NT2/D1 (cell line): ENCODE measurements around the gene SETD7.

Experiments
- SUZ12 ChIP-seq: IDR thresholded peaks from 2 replicates; pipeline ENCODE4 v1.6.1; 2011; ENCODE audit not compliant: insufficient read length, insufficient read depth; ENCODE audit errors: extremely low read depth
- YY1 ChIP-seq: IDR thresholded peaks from 2 replicates; pipeline ENCODE4 v1.6.1; 2011; ENCODE audit not compliant: insufficient read length, insufficient read depth
- ZNF274 ChIP-seq: IDR thresholded peaks from 2 replicates; pipeline ENCODE4 v1.6.1; 2011; ENCODE audit warnings: mild to moderate bottlenecking, low read depth, low read length

DNA sequence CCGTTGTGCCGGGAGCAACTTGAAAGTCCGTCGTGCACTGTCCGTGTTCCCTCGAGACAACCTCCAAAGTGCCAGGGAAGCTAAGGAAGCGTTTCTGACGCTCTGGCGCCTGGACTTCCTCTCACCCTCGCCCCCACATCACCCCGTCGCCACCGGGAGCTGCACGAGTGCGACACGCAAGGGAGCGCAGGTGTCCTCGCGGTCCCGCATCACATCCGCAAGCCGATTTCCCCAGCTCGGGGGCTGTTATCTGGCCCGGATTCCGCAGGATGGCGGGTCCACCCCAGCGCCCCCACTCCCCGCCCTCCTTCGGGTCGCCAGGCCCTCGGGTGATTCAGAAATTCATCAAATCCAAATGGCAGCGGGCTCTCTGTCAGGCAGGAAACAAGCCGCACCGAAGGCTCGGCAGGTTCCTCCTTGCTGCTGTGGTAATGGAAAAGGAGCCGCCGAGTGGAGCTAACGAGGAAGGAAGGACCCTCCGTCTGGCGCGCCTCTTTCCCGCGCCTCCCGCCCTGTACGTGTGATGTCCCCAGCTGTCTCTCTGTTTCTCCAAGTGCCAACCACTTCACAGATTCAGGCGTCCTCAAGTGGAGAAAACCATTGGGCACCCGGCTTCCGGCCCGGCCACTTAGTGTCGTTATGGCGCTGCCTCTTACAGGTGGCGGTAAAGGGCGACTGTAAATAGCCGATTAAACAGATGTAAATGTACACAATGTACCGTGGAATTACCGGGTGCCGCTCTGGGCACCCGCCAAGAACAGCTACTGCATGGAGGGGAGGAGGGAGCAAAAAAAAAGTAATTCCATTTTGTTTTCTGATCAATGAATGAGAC, 921 bp upstream of the SETD7 start:
- no peak for TF ChIP-seq YY1
- no peak for TF ChIP-seq ZNF274
- TF ChIP-seq SUZ12 = no peak
